Islet precursor cell (in vitro differentiated cells): ENCODE measurements around the gene KRT2.
A peak's percentile ranks its signal among the peaks of the same experiment; 100 is the strongest.

Source experiments
- DNase-seq: peaks from one replicate; pipeline ENCODE4 v3.0.0-alpha.2; 2018

Gene KRT2

GRCh38 chr12:52651726-52652261 lies at the start of gene KRT2:
KRT2 (minus strand) TSS chr12:52652211; CDS start chr12:52652142, 69 bp downstream.
- DNase-seq: peak; percentile 38

- DNase-seq: no peak
These were observed 49.3 kb upstream of the KRT2 start for GRCh38 chr12:52701281-52701680.

- no peak for DNase-seq
These were observed 47.9 kb upstream of the KRT2 start for GRCh38 chr12:52699960-52700359.

DNA sequence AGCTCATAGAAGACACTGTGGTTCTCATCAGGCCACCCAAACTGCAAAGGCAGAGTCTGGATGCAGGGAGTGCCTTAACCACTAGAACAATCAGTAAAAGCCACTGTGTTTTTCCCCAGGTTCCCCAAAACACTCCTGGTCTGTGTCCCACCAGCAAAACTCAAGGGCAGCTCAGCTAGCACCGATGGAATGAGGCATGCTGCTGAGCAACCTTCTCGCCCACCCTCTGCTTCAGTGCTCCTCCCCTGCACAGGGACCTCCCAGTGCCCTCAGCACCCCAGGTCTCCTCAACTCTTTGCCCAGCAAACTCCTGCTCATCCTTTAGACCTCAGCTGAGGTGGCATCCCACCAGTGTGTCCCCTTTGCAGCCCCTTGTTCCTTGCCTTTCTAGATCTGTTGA lies 47.4 kb upstream of the KRT2 start:
- no peak for DNase-seq

GRCh38 chr12:52698651-52699340 lies 46.8 kb upstream of the KRT2 start:
- no peak for DNase-seq

DNA sequence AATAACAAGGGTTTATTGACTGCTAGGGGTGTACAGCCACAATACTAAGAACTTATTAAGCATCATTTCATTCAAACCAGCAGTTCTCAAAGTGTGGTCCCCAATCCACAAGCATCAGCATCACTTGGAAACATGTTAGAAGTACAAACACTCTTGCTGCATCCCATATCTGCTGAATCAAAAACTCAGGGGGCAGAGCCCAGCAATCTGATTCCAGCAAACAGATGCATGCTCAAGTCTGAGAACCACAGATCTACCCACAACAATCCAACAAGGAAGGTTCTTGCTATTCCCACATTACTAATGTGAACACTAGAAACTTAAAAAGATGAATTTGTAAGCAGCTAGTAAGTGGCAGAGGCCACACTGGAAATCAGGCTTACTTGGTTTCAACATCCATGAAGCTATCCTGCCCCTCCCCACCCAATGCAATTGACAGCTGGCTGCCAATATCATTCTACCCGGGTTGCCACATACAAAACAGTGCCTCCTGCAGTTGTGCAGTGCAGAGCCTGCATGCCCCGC lies 45.1 kb upstream of the KRT2 start:
- DNase-seq: no peak

GRCh38 chr12:52696588-52696987 lies 44.6 kb upstream of the KRT2 start:
- no peak for DNase-seq

GRCh38 chr12:52695039-52695438 lies 43.0 kb upstream of the KRT2 start:
- DNase-seq: no peak

- DNase-seq: no peak
These were observed 42.1 kb upstream of the KRT2 start for GRCh38 chr12:52694151-52694550.

DNA sequence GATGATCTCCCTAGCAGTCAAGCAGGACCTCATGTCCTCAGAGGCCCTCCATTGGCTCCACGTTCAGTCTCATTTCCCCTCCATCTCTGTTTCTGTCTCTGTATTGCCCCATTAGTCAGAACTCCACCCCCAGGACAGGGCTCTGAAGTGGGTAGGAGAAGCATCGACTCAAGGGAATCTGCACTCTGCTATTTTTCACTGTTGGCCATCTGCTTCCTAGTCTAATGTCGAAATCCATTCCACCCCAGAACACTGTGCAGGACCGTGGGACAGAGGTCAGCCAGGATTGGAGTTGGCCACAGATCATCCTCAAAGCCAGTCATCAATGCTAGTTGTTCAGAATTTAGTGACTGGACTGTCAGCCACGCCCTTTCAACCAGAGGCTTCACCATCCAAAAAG lies 41.2 kb upstream of the KRT2 start:
- no peak for DNase-seq

- DNase-seq: peak; percentile 80
These were observed 40.2 kb upstream of the KRT2 start for GRCh38 chr12:52692254-52692653.

GRCh38 chr12:52691841-52692150 lies 39.8 kb upstream of the KRT2 start:
- peak; percentile 50 for DNase-seq

DNA sequence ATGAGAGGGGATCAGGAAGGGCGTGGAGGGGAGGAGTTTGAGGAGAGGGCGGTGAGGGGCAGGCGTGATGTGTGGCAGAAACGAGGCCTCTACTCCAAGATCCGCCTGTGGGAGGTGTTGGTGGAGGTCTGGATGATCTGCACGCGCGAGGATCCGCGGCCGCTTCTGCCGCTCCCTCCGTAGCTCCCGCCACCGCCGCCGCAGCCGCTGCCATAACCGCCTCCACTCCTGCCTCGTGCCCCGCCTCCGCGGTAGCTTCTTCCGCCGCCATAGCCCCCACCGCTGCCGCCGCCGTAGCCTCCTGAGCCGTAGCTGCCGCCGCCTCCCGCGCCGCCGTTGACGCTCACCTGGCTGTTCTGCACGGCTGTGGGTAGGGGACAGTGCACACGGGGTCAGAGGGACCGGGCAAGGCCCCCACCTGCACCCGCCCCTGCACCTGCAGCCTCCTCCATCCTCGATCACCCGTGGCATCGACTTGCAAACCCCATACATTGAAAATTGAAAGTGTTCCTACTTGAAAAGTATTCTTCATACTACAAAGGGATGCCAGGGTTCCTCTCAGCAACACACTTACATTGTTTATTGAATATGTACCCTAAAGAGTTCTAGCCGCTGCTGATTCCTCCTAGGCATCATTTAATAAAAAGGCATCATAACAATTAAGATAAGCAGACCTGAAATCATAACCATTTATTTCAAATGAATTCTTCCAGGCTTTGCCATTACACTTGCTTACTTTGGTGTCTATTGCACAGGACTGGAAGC lies 39.2 kb upstream of the KRT2 start:
- DNase-seq: peak; percentile 55

DNA sequence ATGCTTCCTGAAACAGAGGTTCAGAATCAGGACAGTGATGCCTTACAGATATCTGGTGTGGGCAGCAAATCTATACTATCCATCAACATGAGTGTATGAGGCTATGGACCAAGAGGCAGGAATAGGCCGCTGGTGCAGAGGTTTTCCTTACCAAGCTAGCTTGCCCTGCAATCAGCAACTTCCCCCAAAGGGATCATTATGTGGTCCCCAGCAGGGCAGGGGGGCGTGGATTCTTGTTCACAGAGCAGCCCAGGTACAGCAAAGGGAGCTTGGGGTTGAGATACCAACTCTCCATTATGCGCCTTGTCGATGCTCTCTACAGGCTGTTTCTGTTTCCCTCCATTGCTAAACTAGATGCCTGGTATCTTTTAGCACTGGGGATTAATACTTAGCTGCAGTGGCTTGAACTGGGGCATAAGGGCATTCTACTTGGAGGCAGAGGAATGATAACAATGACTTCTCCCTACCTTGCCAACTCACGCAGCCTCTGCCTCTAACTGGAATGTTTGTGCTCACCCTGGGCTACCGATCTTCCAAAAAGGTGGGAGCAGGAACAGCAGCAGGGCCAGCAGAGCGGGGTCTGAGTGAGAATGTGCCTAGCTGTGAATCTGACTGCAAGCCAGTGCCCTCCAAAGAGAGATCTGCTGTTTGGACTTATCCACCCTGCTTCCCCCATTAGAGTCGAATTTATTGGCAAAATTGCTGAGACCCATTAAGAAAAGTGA lies 38.5 kb upstream of the KRT2 start:
- DNase-seq: peak; percentile 46

- peak; percentile 45 for DNase-seq
These were observed 37.9 kb upstream of the KRT2 start for GRCh38 chr12:52689936-52690335.

- DNase-seq: no peak
These were observed 37.2 kb upstream of the KRT2 start for GRCh38 chr12:52689239-52689638.

DNA sequence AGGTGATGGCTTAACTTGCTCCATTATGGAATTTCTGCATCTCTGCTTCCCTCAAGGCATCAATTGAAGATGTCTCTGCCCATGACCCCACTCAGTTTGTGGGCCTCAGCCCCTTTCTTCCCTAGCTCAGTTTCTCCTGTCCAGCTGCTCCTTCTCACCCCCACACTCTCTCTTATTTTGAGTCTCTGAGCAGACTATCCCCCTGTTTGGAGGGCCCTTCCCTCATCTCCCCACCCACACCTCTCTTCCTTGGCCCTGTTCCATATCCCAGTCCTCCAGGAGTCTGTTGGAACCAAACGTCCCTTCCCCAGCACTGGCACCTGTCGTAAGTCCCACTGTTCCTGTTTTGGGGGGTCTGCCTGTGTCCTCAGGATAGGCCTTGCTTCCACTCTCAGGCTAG lies 36.5 kb upstream of the KRT2 start:
- DNase-seq: no peak

DNA sequence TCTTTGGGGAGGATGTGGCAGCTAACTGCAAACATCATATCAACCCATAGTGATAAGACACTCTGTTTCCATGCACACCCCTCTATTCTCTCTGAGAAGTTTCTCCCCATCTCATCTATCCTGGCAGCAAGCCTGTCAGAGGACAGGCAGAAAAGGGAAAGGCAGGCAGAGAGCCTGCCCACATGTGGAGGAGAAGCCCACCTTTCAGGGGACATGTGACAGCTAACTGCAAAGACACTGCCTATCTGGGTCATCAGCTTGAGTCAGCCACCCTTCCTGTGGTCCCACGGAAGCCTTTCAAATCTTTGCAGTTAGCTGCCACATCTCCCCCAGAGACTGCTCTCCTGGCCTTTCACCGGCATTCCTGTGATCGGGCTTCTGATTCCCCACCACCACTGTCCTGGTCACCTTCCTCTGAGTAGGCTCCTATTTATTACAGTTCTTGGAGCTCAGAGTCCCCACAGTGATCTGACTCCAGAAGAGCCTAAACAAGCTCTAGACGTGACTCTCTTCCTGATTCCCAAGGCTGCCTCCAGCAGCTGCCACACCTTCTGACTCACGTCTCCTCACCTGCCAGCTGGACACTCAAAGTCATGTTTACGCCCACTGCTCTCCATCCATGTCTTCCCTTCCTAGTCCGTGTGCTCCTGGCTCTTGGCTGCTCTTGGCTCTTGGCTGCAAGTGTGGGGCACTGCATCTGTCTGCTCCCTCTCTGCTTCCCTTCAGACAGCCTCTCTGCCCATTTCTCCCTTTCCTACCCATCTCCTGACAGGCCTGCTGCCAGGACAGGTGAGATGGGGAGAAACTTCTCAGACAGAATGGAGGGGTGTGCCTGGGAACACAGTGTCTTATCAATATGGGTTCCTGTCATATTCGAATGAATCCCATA lies 35.7 kb upstream of the KRT2 start:
- peak; percentile 50 for DNase-seq

GRCh38 chr12:52686756-52687487 lies 34.9 kb upstream of the KRT2 start:
- no peak for DNase-seq

GRCh38 chr12:52686063-52686462 lies 34.1 kb upstream of the KRT2 start:
- DNase-seq: peak; percentile 50

GRCh38 chr12:52685406-52685890 lies 33.4 kb upstream of the KRT2 start:
- peak; percentile 44 for DNase-seq

DNA sequence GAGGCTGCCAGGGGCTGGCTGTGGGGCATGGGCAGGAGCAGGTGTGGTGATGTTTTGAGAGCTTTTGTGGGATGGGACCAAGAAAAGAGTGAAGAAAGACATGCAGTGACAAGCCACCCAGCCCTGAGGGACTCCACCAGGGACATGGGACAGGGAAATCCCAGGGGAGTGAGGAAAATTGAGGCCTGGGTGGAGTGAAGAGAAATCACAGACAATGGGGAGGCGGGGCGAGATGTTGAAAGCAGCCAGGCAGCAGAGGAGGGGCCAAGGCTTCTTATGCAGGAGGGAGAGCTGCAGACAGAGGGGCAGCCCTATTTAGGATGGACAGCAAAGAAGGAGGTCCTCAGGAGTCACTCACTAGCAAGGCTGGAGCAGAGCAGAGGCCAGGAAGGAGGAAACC lies 32.4 kb upstream of the KRT2 start:
- DNase-seq: no peak
